Panc1 (cell line): ENCODE data around the gene CLDN5. TPM values are rescaled to one million over a fixed set of nuclear protein-coding genes. Genes with fewer than 3 reads are reported as not detected.

Experiments
- ATAC-seq: fragments of 200-7000 bp; cut with Tn5 transposase; 2 replicates; pipeline ENCODE4 v1.9.1; 2020; ENCODE audit warnings: mild to moderate bottlenecking, moderate library complexity
- BruUV-seq: library from RNA; stranded (reverse); fragments of 400-500 nt; replicated peaks from 2 replicates; lab custom pipeline; 2021; lab: Mats Ljungman, UMichigan
- CTCF ChIA-PET: fragments of 300-600 bp; sonication (Branson Sonifier 250); formaldehyde crosslinking; loops from one replicate; lab custom pipeline; 2022; ENCODE audit warnings: antibody characterized with exemption; lab: Charles Lee
- POLR2A ChIA-PET: fragments of 300-600 bp; sonication (Branson Sonifier 250); formaldehyde crosslinking; loops from one replicate; lab custom pipeline; 2022; ENCODE audit warnings: antibody characterized with exemption; lab: Charles Lee
- DNase-seq: peaks from one replicate; pipeline ENCODE4 v3.0.0-alpha.2; 2010; ENCODE audit warnings: low read depth, low spot score
- H3K27ac ChIP-seq: 2 replicates; pipeline ENCODE4 v1.5.1; 2011; ENCODE audit warnings: mild to moderate bottlenecking, low read length, inconsistent platforms
- H3K27me3 ChIP-seq: fragments of 200-500 bp; sonication (Bioruptor generic); 2 replicates; pipeline ENCODE4 v1.6.0; 2014; ENCODE audit warnings: low read length, inconsistent platforms; ENCODE audit not compliant: control insufficient read depth, insufficient read depth
- H3K36me3 ChIP-seq: fragments of 200-500 bp; sonication (Bioruptor generic); 2 replicates; pipeline ENCODE4 v1.5.1; 2014; ENCODE audit warnings: inconsistent platforms, mild to moderate bottlenecking, low read length, moderate library complexity; ENCODE audit not compliant: control insufficient read depth, insufficient read depth
- H3K4me1 ChIP-seq: 2 replicates; pipeline ENCODE4 v1.5.1; 2011; ENCODE audit warnings: inconsistent platforms, mild to moderate bottlenecking, low read length, moderate library complexity; ENCODE audit not compliant: control insufficient read depth, insufficient read depth
- H3K4me3 ChIP-seq, 2 experiments: 2 replicates each; pipeline ENCODE4 v1.5.1; 2011 to 2012; ENCODE audit warnings: low read depth in 2 of 2, low read length in 2 of 2, mild to moderate bottlenecking in 2 of 2, inconsistent platforms in 1 of 2, moderate library complexity in 1 of 2
- H3K9me3 ChIP-seq: fragments of 200-500 bp; sonication (Bioruptor generic); 2 replicates; pipeline ENCODE4 v1.5.1; 2014; ENCODE audit warnings: low read depth, mild to moderate bottlenecking, inconsistent platforms, low read length, moderate library complexity; ENCODE audit not compliant: control insufficient read depth, insufficient read depth
- CTCF ChIP-seq: fragments of 450-650 bp; IDR thresholded peaks from 2 replicates; pipeline ENCODE4 v1.5.1; 2017; ENCODE audit warnings: mild to moderate bottlenecking
- POLR2AphosphoS5 ChIP-seq: IDR thresholded peaks from 2 replicates; pipeline ENCODE4 v1.6.1; 2012; ENCODE audit warnings: mild to moderate bottlenecking, low read depth, low read length, moderate library complexity
- SIN3A ChIP-seq: IDR thresholded peaks from 2 replicates; pipeline ENCODE4 v1.6.1; 2012; ENCODE audit warnings: low read depth, mild to moderate bottlenecking, low read length, moderate library complexity, borderline replicate concordance; ENCODE audit not compliant: insufficient read depth
- TCF7L2 ChIP-seq: IDR thresholded peaks from 2 replicates; pipeline ENCODE4 v1.6.1; 2011; ENCODE audit warnings: mild to moderate bottlenecking, low read depth, low read length, inconsistent platforms
- in situ Hi-C: cut with HindIII; loops from 2 replicates; pipeline ENCODE4 v1.10.0; 2016; ENCODE audit warnings: low sequenced_read_pairs, low pct_unique_long_range_greater_than_20kb
- intact Hi-C: fragments of 100-400 bp; cut with micrococcal nuclease; formaldehyde crosslinking; loops from one replicate; pipeline ENCODE4 v1.10.0; 2022; ENCODE audit not compliant: unreplicated experiment
- total RNA-seq: library from RNA; stranded (reverse); gene quantifications from one replicate; pipeline ENCODE4 v1.2.1, GENCODE V29; 2021; ENCODE audit not compliant: unreplicated experiment
- TF ChIP-seq, protein P1 (sequence below), 2 experiments: IDR thresholded peaks; 2 replicates each; pipeline ENCODE4 v1.6.1; 2011 to 2012; ENCODE audit warnings: low read depth in 2 of 2, control low read depth in 1 of 2, low read length in 1 of 2, mild to moderate bottlenecking in 1 of 2, moderate library complexity in 1 of 2; ENCODE audit not compliant: insufficient read depth in 1 of 2

Gene CLDN5
- total RNA-seq, 1 experiment from 2014 or later = 0.18 TPM

GRCh38 chr22:19496324-19496630, 27.9 kb downstream of the CLDN5 start:
- POLR2A ChIA-PET = no interaction called here
- no TSS peak for BruUV-seq
- CTCF ChIA-PET = interaction anchor here (0.5 to 1.3 kb wide), 2 partner anchors 134 to 254 kb away, joined by 3 to 7 read pairs; no protein-coding TSS in a partner anchor
- H3K27me3 ChIP-seq = no peaks in the 10 kb centered on the region
- intact Hi-C loops = loop anchor here (5.0 kb wide), 1 partner anchor 136 kb away; no protein-coding TSS in a partner anchor
- in situ Hi-C loops = no loop called here
- H3K4me3 ChIP-seq = no peak overlapping the region
- H3K4me1 ChIP-seq = no peaks in the 10 kb centered on the region
- H3K36me3 ChIP-seq = peaks cover 2% of the 10 kb centered on the region
- no peaks in the 10 kb centered on the region for H3K9me3 ChIP-seq
- DNase-seq = no peak
- H3K27ac ChIP-seq = no peak overlapping the region
- no peak for ATAC-seq
- TF ChIP-seq SIN3A (no peak), POLR2AphosphoS5 (no peak), CTCF (no peak), TCF7L2 (no peak)
- TF ChIP-seq, protein P1, sequence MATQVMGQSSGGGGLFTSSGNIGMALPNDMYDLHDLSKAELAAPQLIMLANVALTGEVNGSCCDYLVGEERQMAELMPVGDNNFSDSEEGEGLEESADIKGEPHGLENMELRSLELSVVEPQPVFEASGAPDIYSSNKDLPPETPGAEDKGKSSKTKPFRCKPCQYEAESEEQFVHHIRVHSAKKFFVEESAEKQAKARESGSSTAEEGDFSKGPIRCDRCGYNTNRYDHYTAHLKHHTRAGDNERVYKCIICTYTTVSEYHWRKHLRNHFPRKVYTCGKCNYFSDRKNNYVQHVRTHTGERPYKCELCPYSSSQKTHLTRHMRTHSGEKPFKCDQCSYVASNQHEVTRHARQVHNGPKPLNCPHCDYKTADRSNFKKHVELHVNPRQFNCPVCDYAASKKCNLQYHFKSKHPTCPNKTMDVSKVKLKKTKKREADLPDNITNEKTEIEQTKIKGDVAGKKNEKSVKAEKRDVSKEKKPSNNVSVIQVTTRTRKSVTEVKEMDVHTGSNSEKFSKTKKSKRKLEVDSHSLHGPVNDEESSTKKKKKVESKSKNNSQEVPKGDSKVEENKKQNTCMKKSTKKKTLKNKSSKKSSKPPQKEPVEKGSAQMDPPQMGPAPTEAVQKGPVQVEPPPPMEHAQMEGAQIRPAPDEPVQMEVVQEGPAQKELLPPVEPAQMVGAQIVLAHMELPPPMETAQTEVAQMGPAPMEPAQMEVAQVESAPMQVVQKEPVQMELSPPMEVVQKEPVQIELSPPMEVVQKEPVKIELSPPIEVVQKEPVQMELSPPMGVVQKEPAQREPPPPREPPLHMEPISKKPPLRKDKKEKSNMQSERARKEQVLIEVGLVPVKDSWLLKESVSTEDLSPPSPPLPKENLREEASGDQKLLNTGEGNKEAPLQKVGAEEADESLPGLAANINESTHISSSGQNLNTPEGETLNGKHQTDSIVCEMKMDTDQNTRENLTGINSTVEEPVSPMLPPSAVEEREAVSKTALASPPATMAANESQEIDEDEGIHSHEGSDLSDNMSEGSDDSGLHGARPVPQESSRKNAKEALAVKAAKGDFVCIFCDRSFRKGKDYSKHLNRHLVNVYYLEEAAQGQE (IDR thresholded peaks at IDR 0.05; ENCODE audit: insufficient read depth in 1 of 2, low read depth in 2 of 2, low read length in 1 of 2) = no peak

GRCh38 chr22:19495562-19496323, 28.5 kb downstream of the CLDN5 start:
- no peak for ATAC-seq
- BruUV-seq = no TSS peak
- TF ChIP-seq POLR2AphosphoS5 (no peak), SIN3A (no peak), CTCF (no peak), TCF7L2 (no peak)
- TF ChIP-seq, protein P1 (IDR thresholded peaks at IDR 0.05; ENCODE audit: insufficient read depth in 1 of 2, low read depth in 2 of 2, low read length in 1 of 2) = no peak
- Histone ChIP-seq H3K27ac (no peak overlapping the region), H3K4me1 (no peaks in the 10 kb centered on the region), H3K36me3 (peaks cover 2% of the 10 kb centered on the region), H3K27me3 (no peaks in the 10 kb centered on the region), H3K9me3 (no peaks in the 10 kb centered on the region), H3K4me3 (no peak overlapping the region)
- DNase-seq = no peak
- intact Hi-C loops (loop anchor here (5.0 kb wide), 1 partner anchor 137 kb away; no protein-coding TSS in a partner anchor), in situ Hi-C loops (no loop called here)
- POLR2A ChIA-PET = no interaction called here
- CTCF ChIA-PET = interaction anchor here (0.5 to 1.3 kb wide), 2 partner anchors 134 to 254 kb away, joined by 3 to 7 read pairs; no protein-coding TSS in a partner anchor
